ENCODE measurements around the gene LOXL1. TPM values are rescaled to one million over a fixed set of nuclear protein-coding genes. Genes with fewer than 3 reads are reported as not detected.

LOXL1 gene
- total RNA-seq, 2 donors from 2014 or later: 8.6 to 14.5 TPM

GRCh38 chr15:73884159-73884558 lies 42.1 kb upstream of the LOXL1 start:
- Histone ChIP-seq H3K9me3 (no peaks in the 10 kb centered on the region), H3K36me3 (replicated peaks in 1 of 2; ENCODE audit: insufficient read depth in 1 of 2, low read depth in 2 of 2) (no peaks in the 10 kb centered on the region), H3K27me3 (no peaks in the 10 kb centered on the region), H3K4me3 (no peak overlapping the region), H3K27ac (no peak overlapping the region), H3K4me1 (no peaks in the 10 kb centered on the region)
- WGBS, 2 donors: 46 to 73% methylated on average over 3 of the region's 3 CpGs
- TF ChIP-seq CTCF (IDR thresholded peaks at IDR 0.05) (no peak), POLR2A (IDR thresholded peaks at IDR 0.05) (no peak)
- intact Hi-C loops (cut with DNase I): no loop called here
- DNase-seq: no peak
- no peak for ATAC-seq

- 77 to 78% methylated on average over 6 to 9 of the region's 9 CpGs for WGBS, 2 donors
- no peak for TF ChIP-seq CTCF (IDR thresholded peaks at IDR 0.05)
- TF ChIP-seq POLR2A (IDR thresholded peaks at IDR 0.05): no peak
- intact Hi-C loops (cut with DNase I): no loop called here
- Histone ChIP-seq H3K4me3 (no peak overlapping the region), H3K9me3 (no peaks in the 10 kb centered on the region), H3K36me3 (replicated peaks in 1 of 2; ENCODE audit: insufficient read depth in 1 of 2, low read depth in 2 of 2) (no peaks in the 10 kb centered on the region), H3K27me3 (no peaks in the 10 kb centered on the region), H3K4me1 (no peaks in the 10 kb centered on the region), H3K27ac (no peak overlapping the region)
- ATAC-seq: no peak
- no peak for DNase-seq
These were observed 40.1 kb upstream of the LOXL1 start for GRCh38 chr15:73885954-73886700.

DNA sequence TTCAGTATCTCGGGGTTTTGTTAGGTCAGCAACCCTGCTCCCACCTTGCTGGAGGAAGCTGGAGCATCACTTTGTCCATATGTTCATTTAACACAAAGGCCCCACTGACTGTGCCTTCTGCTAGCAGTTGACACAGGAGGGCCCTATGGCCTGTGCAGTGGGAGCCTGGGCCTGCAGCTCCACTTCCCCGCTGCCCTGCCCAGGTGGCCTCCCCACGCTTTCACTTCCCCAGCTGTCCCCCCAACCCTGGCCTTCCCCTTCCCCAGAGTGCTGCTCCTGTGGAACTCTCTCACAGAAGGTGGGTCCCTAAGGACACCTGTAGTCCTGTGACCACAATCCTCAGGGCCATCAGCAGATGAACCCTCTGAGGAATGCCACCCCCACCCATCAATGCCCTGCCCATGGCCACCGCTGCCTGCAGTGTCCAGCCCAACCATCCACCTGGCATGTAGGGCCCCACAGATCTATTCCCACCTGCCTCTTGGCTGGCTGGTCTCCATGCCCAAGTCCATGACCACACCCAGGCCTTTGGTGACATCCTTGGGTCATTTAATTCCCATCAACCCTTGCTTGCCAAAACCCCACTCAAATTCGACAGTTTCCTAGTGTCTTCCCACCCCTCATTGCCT lies 39.4 kb upstream of the LOXL1 start:
- no peak for ATAC-seq
- TF ChIP-seq POLR2A (IDR thresholded peaks at IDR 0.05) (no peak), CTCF (IDR thresholded peaks at IDR 0.05) (no peak)
- 75 to 76% methylated on average over 5 of the region's 5 CpGs for WGBS, 2 donors
- Histone ChIP-seq H3K4me3 (no peak overlapping the region), H3K4me1 (no peaks in the 10 kb centered on the region), H3K27me3 (no peaks in the 10 kb centered on the region), H3K9me3 (peaks cover 0 to 2% (median 0%) of the 10 kb centered on the region in 3 donors), H3K36me3 (replicated peaks in 1 of 2; ENCODE audit: insufficient read depth in 1 of 2, low read depth in 2 of 2) (no peaks in the 10 kb centered on the region), H3K27ac (no peak overlapping the region)
- DNase-seq: no peak
- intact Hi-C loops (cut with DNase I): no loop called here

GRCh38 chr15:73887481-73887880 lies 38.8 kb upstream of the LOXL1 start:
- Histone ChIP-seq H3K4me3 (no peak overlapping the region), H3K4me1 (no peaks in the 10 kb centered on the region), H3K27ac (no peak overlapping the region), H3K9me3 (peaks cover 0 to 7% (median 0%) of the 10 kb centered on the region in 3 donors), H3K27me3 (no peaks in the 10 kb centered on the region), H3K36me3 (replicated peaks in 1 of 2; ENCODE audit: insufficient read depth in 1 of 2, low read depth in 2 of 2) (no peaks in the 10 kb centered on the region)
- no peak for TF ChIP-seq CTCF (IDR thresholded peaks at IDR 0.05)
- TF ChIP-seq POLR2A (IDR thresholded peaks at IDR 0.05): no peak
- 44 to 72% methylated on average over 4 to 7 of the region's 7 CpGs for WGBS, 2 donors
- ATAC-seq (no peak), DNase-seq (no peak)
- intact Hi-C loops (cut with DNase I): no loop called here

Data from body of pancreas (tissue), 4 donors.